Measurements from ENCODE around the gene RPL7A. TPM values are rescaled to one million over a fixed set of nuclear protein-coding genes. Genes with fewer than 3 reads are reported as not detected.

RPL7A gene
- total and polyA plus RNA-seq, 2 of the 13 experiments (the other 11 are each of a cell fraction or from before 2014, with no cell fraction given) = 2,401 to 2,938 TPM

GRCh38 chr9:133351908-133352634, 4.1 kb downstream of the RPL7A start (continued):
- TF ChIP-seq PTBP1 (IDR thresholded peaks at IDR 0.05; ENCODE audit: low read depth, low read length, poor library complexity, severe bottlenecking) = no peak
- no peak for TF ChIP-seq TSC22D2 (CRISPR knock-in tag; IDR thresholded peaks at IDR 0.05; ENCODE audit: borderline replicate concordance)
- no peak for TF ChIP-seq HOXA9 (CRISPR knock-in tag; IDR thresholded peaks at IDR 0.05; ENCODE audit: borderline replicate concordance)
- no peak for TF ChIP-seq NFE2L1 (CRISPR knock-in tag; IDR thresholded peaks at IDR 0.05; ENCODE audit: borderline replicate concordance)
- no peak for TF ChIP-seq HNRNPLL (IDR thresholded peaks at IDR 0.05; ENCODE audit: low read depth, low read length, poor library complexity, severe bottlenecking)
- TF ChIP-seq MLXIP (CRISPR knock-in tag; IDR thresholded peaks at IDR 0.05; ENCODE audit: borderline replicate concordance) = no peak
- TF ChIP-seq ZNF83 (CRISPR knock-in tag; IDR thresholded peaks at IDR 0.05; ENCODE audit: borderline replicate concordance) = no peak
- no peak for TF ChIP-seq ZBTB43 (CRISPR knock-in tag; conservative IDR thresholded peaks at IDR 0.05)
- no peak; the same call in 1 of the 2 replicates for TF ChIP-seq YEATS2 (CRISPR knock-in tag; IDR thresholded peaks at IDR 0.05; ENCODE audit: borderline replicate concordance)
- TF ChIP-seq KIAA2018 (CRISPR knock-in tag; IDR thresholded peaks at IDR 0.05; ENCODE audit: borderline replicate concordance) = no peak
- TF ChIP-seq ZNF275 (CRISPR knock-in tag; IDR thresholded peaks at IDR 0.05; ENCODE audit: borderline replicate concordance) = no peak
- TF ChIP-seq GABPB1 (CRISPR knock-in tag; IDR thresholded peaks at IDR 0.05) = peak; percentile 35; the same call in 1 of the 2 replicates
- TF ChIP-seq ZNF891 (CRISPR knock-in tag; IDR thresholded peaks at IDR 0.05) = no peak
- peak; percentile 11 for TF ChIP-seq PRPF4 (IDR thresholded peaks at IDR 0.05; ENCODE audit: low read depth, low read length, poor library complexity, severe bottlenecking)

Data from HepG2 (cell line).